Caki2 (cell line): ENCODE results near the gene TTPAL. TPM values are rescaled to one million over a fixed set of nuclear protein-coding genes. Genes with fewer than 3 reads are reported as not detected.

Experiments
- DNase-seq: peaks from one replicate; pipeline ENCODE4 v3.0.0-alpha.2; 2015; ENCODE audit warnings: low read depth
- in situ Hi-C: cut with HindIII; loops from 2 replicates; pipeline ENCODE4 v1.10.0; 2016; ENCODE audit warnings: low sequenced_read_pairs, low pct_unique_long_range_greater_than_20kb, mixed read lengths
- total RNA-seq: library from RNA; depleted of rRNA; stranded (reverse); fragments of >200 nt; shearing (Covaris generic); gene quantifications from 2 replicates; pipeline ENCODE4 v1.2.3, GENCODE V29; 2014; ENCODE audit warnings: low replicate concordance

TTPAL gene
- total RNA-seq, 1 experiment from 2014 or later = 4.5 TPM

DNA sequence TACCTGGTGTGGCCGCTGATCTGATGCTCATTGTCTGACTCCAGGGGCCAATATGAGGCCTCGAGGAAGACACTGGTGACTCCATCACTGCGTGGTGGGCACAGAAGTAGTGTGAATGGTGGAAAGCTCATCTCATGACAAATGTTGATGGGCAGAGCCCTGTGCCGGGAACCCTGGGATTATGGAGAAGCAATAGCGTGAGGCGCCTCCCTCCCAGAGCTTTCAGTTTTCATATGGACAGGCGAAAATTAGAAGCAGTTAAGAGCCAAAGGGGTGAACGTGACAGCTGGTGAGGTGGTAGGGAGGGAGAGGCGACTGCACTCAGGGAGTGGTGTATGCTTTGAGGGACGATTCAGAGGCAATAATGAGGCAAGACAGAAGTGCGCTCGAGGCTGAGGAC lies 39.3 kb upstream of the TTPAL start:
- in situ Hi-C loops = no loop called here
- DNase-seq = no peak

- in situ Hi-C loops = no loop called here
- DNase-seq = no peak
These were observed 38.2 kb upstream of the TTPAL start for GRCh38 chr20:44437497-44437896.

- in situ Hi-C loops = no loop called here
- DNase-seq = no peak
These were observed 36.9 kb upstream of the TTPAL start for GRCh38 chr20:44438782-44439181.

GRCh38 chr20:44439318-44439717 lies 36.4 kb upstream of the TTPAL start:
- in situ Hi-C loops = no loop called here
- no peak for DNase-seq

DNA sequence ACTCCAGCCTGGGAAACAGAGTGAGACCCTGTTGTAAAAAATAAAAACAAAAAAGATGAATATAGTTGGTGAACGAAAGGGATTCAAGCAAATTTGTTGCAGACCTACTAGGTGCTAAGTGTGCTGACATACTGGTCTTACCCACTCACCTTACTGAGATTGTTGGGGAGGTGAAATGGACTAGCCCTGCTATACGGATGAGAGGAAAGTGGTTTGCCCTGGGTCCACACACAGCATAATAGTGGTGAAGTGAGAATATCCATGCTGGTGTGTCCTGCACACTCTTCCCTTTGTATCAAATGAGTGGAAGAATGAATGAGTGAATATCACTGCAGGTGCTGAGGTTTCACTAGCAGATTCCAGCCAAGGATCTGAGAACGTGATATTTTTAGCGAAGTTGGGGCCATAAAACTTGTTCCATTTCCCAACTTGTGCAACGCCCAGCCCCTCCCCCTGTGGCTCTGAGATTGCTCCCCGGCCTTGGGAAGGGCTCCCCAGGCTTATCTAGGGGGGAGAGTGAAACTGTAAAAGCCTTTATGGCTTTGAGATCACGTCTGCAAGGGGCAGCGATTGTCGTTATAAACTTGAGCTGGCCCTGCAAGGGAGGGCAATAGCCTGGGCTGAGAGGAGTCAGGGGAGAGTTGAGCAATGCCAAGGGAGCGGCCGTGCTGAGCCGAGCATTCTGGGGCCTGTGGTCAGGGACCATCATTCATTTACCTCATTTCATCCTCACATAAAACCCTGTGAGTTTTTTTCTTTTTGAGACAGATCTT lies 33.2 kb upstream of the TTPAL start:
- in situ Hi-C loops = no loop called here
- no peak for DNase-seq

- in situ Hi-C loops = no loop called here
- DNase-seq = no peak
These were observed 29.6 kb upstream of the TTPAL start for GRCh38 chr20:44445742-44446710.

DNA sequence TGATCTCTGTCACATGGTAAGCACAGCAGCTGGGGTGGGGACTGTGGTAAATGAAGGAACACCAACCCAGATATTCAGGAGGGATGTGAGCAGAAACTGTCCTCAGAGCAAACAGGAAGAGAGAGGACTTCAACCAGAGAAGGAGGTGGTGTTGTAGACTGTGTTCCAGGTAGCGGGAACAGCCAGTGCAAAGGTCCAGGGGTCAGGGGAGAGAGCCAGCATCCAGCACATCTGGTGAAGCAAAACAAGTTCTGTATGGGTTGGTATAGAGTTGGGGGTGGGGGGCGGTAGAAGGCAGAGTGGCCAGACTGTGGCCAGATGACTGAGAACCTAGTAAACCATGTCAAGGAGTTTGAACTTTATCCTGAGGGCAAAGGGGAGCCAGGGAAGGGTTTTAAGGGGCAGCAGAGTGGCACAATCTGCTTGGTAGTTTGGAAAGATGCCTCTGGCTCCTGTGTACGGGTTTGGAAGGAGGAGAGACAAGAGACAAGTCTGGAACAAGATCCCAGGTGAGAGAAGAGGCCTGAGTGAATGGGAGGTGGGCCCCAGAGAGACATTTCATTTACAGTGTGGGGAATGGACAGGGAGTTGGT lies 27.8 kb upstream of the TTPAL start:
- in situ Hi-C loops = no loop called here
- no peak for DNase-seq

- DNase-seq = no peak
- in situ Hi-C loops = no loop called here
These were observed 26.7 kb upstream of the TTPAL start for GRCh38 chr20:44448753-44449546.

DNA sequence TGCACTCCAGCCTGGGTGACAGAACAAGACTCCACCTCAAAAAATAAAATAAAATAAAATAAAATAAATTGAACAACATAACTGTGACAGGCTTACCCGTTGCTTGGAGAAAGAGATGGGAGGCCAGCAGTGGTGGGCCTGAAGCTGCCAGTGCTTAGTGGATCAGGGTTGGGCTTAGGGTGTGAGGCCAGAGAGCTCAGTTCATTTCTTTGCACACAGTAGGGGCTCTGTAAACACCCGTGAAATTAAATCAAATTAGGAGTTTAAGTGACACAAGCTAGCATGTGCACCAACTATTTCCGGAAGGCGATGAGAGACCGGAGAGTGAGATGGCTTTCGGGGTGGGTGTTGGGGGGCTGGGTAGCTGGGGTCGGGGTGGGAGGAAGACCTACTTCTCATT lies 25.8 kb upstream of the TTPAL start:
- DNase-seq = no peak
- in situ Hi-C loops = no loop called here

GRCh38 chr20:44450281-44450889 lies 25.3 kb upstream of the TTPAL start:
- DNase-seq = no peak
- in situ Hi-C loops = no loop called here

- DNase-seq = no peak
- in situ Hi-C loops = no loop called here
These were observed 24.7 kb upstream of the TTPAL start for GRCh38 chr20:44450903-44451450.

GRCh38 chr20:44454306-44454963 lies 21.2 kb upstream of the TTPAL start:
- in situ Hi-C loops = no loop called here

DNA sequence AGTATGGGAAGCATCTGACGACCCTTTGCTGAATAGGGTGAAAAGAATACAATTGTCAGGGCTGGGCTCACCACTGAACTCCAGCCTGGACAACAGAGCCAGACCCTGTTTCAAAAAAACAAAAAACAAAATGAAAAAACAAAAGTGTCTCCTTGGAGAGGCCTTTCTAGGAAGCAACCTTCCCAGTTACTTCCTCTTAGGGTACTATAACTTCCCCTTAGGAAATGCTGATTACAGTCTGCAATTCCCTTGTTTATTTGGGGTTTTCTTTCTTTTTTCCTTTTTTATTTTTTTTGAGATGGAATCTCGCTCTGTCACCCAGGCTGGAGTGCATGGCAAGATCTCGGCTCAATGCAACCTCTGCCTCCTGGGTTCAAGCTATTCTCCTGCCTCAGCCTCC lies 20.5 kb upstream of the TTPAL start:
- DNase-seq = no peak
- in situ Hi-C loops = no loop called here

More at GRCh38 chr20:44454306-44454963, 21.2 kb upstream of the TTPAL start:
- DNase-seq = no peak

DNA sequence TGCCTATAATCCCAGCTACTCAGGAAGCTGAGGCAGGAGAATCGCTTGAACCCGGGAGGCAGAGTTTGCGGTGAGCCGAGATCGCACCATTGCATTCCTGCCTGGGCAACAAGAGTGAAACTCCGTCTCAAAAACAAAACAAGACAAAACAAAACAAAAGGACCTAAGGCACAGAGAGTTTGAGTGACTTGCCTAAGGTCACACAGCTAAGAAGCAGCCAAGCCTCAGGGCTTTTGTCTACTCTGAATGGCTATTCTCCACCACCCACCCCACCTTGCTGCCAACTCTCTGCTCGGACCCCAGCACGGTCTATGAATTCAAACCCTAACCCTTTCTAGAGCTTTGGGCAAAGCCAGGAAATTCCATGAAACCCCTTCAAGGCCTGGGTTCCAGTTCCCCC lies 19.1 kb upstream of the TTPAL start:
- DNase-seq = no peak
- in situ Hi-C loops = no loop called here

DNA sequence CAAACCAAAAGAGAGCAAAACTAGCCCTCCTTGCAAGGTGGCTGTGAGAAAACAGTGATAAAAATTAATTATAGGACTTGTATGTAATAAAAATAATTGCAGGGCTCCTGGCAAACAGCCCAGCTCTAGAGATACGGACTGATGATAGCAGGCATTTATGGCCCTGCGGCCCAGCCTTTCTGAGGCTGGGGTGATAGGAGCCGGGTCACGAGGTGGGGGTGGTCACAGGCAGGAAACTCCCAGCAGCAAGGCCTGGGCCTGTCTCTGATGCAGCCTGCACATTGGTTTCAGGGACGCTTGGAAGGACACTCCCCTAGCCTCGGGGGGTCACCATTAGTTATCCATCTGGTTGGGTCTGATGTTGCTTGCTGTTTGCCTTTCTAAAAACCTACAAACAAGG lies 18.7 kb upstream of the TTPAL start:
- in situ Hi-C loops = no loop called here
- DNase-seq = no peak

DNA sequence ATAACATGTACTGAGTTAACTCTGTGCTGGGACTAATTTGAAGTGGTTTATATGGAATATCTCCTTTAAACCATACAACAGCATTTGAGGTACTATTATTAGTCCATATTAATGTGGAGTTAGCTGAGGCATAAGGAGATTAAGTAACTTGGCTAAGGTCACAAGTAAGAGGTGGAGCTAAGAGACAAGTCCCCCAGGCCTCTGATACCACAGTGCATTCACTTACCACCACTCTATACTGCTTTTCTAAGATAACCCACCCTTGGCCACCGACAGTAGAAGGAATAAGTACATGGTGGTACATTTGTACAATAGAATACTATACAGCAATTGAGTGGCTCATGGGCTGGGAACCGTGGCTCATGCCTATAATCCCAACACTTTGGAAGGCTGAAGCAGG lies 16.4 kb upstream of the TTPAL start:
- in situ Hi-C loops = no loop called here
- DNase-seq = no peak

DNA sequence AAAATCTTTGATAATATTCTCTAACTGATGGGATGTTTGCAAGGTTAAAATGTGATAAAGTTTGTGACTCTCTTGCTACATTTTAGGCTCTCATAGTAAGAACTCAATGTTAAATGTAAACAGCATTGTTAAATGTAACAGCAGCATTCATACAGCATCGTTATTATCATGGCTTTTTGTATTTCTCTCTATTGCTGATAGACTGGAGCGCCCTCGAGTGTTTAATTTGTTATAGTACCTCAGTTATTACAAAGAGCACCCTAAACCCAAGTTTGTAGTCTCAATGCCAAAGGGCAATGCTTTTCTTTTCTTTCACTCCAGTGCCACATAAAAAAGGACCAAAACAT lies 14.9 kb upstream of the TTPAL start:
- peak; percentile 26 for DNase-seq
- in situ Hi-C loops = no loop called here
